Endothelial cell (in vitro differentiated cells): ENCODE measurements around the gene IFITM5. TPM values are rescaled to one million over a fixed set of nuclear protein-coding genes. Genes with fewer than 3 reads are reported as not detected.
A peak's percentile ranks its signal among the peaks of the same experiment; 100 is the strongest.

Experiments
- DNase-seq: peaks from one replicate; pipeline ENCODE4 v3.0.0; 2021; ENCODE audit warnings: low spot score
- H3K27ac Mint-ChIP-seq: one replicate; pipeline ENCODE4 v1.8.0; 2021; ENCODE audit warnings: mixed read lengths, inconsistent platforms; ENCODE audit not compliant: unreplicated experiment
- H3K27me3 Mint-ChIP-seq: one replicate; pipeline ENCODE4 v1.8.0; 2021; ENCODE audit warnings: mild to moderate bottlenecking, moderate library complexity, mixed read lengths, inconsistent platforms; ENCODE audit not compliant: unreplicated experiment
- H3K36me3 Mint-ChIP-seq: one replicate; pipeline ENCODE4 v1.8.0; 2021; ENCODE audit warnings: mild to moderate bottlenecking, low read depth, mixed read lengths, inconsistent platforms; ENCODE audit not compliant: unreplicated experiment
- H3K4me1 Mint-ChIP-seq: one replicate; pipeline ENCODE4 v1.8.0; 2021; ENCODE audit warnings: mild to moderate bottlenecking, mixed read lengths, inconsistent platforms; ENCODE audit not compliant: unreplicated experiment
- H3K4me3 Mint-ChIP-seq: one replicate; pipeline ENCODE4 v1.8.0; 2021; ENCODE audit warnings: mild to moderate bottlenecking, mixed read lengths, inconsistent platforms; ENCODE audit not compliant: unreplicated experiment
- H3K9me3 Mint-ChIP-seq: one replicate; pipeline ENCODE4 v1.8.0; 2021; ENCODE audit warnings: mixed read lengths, inconsistent platforms; ENCODE audit not compliant: unreplicated experiment
- CTCF ChIP-seq: fragments of 200-600 bp; sonication (generic); IDR thresholded peaks from one replicate; pipeline ENCODE4 v1.5.0; 2021; ENCODE audit warnings: antibody characterized with exemption; ENCODE audit not compliant: unreplicated experiment
- total RNA-seq: library from RNA; stranded (reverse); fragmentation: NEBNext Ultra II Directional; extraction: Animal tissue kit (Norgen Biotek cat#: 25700); gene quantifications from one replicate; pipeline ENCODE4 v1.2.1, GENCODE V29; 2021; ENCODE audit not compliant: unreplicated experiment

IFITM5 gene
- total RNA-seq, 1 donor from 2014 or later = not detected

GRCh38 chr11:306645-307371, 7.5 kb upstream of the IFITM5 start:
- Mint-ChIP-seq H3K9me3 (no peaks in the 10 kb centered on the region), H3K36me3 (peaks cover 8% of the 10 kb centered on the region), H3K4me1 (peaks cover 40% of the 10 kb centered on the region), H3K4me3 (peak overlapping the region; percentile 47), H3K27me3 (peaks cover 7% of the 10 kb centered on the region), H3K27ac (peak overlapping the region; percentile 24)
- no peak for TF ChIP-seq CTCF
- no peak for DNase-seq

GRCh38 chr11:305844-306211, 6.5 kb upstream of the IFITM5 start:
- Mint-ChIP-seq H3K4me3 (no peak overlapping the region), H3K36me3 (peaks cover 8% of the 10 kb centered on the region), H3K27me3 (peaks cover 7% of the 10 kb centered on the region), H3K9me3 (no peaks in the 10 kb centered on the region), H3K27ac (no peak overlapping the region), H3K4me1 (peaks cover 38% of the 10 kb centered on the region)
- TF ChIP-seq CTCF = no peak
- DNase-seq = no peak

GRCh38 chr11:304915-305843, 5.9 kb upstream of the IFITM5 start:
- TF ChIP-seq CTCF = no peak
- Mint-ChIP-seq H3K27ac (no peak overlapping the region), H3K9me3 (no peaks in the 10 kb centered on the region), H3K36me3 (peaks cover 8% of the 10 kb centered on the region), H3K4me3 (peak overlapping the region; percentile 2), H3K4me1 (peaks cover 38% of the 10 kb centered on the region), H3K27me3 (peaks cover 7% of the 10 kb centered on the region)
- peak; percentile 39 for DNase-seq

GRCh38 chr11:304061-304506, 4.8 kb upstream of the IFITM5 start:
- DNase-seq = no peak
- H3K27ac Mint-ChIP-seq = no peak overlapping the region
- H3K4me3 Mint-ChIP-seq = no peak overlapping the region
- H3K36me3 Mint-ChIP-seq = peaks cover under 1% of the 10 kb centered on the region
- H3K27me3 Mint-ChIP-seq = peaks cover under 1% of the 10 kb centered on the region
- no peaks in the 10 kb centered on the region for H3K9me3 Mint-ChIP-seq
- TF ChIP-seq CTCF = no peak
- peaks cover 29% of the 10 kb centered on the region for H3K4me1 Mint-ChIP-seq
